Smooth muscle cell (in vitro differentiated cells): ENCODE data around the gene IGFN1. TPM values are rescaled to one million over a fixed set of nuclear protein-coding genes. Genes with fewer than 3 reads are reported as not detected.

ENCODE experiments used
- DNase-seq: peaks from one replicate; lab custom pipeline; 2025; ENCODE audit not compliant: unreplicated experiment; lab: John Stamatoyannopoulos, UW
- H2AFZ ChIP-seq: fragments of 200-600 bp; sonication (generic); 2 replicates; pipeline ENCODE4 v1.6.0; 2016; ENCODE audit warnings: antibody characterized with exemption, low read depth, mild to moderate bottlenecking
- H3F3A ChIP-seq: fragments of 200-600 bp; sonication (generic); 2 replicates; pipeline ENCODE4 v1.6.0; 2017; ENCODE audit warnings: antibody characterized with exemption, low read depth
- H3K27ac ChIP-seq: fragments of 200-600 bp; sonication (generic); 2 replicates; pipeline ENCODE4 v1.5.1; 2016; ENCODE audit warnings: low read depth, mild to moderate bottlenecking
- H3K27me3 ChIP-seq: fragments of 200-600 bp; sonication (generic); 2 replicates; pipeline ENCODE4 v1.6.1; 2016; ENCODE audit warnings: low read depth, mild to moderate bottlenecking
- H3K36me3 ChIP-seq: fragments of 200-600 bp; sonication (generic); 2 replicates; pipeline ENCODE4 v1.5.1; 2016; ENCODE audit warnings: low read depth
- H3K4me1 ChIP-seq: fragments of 200-600 bp; sonication (generic); 2 replicates; pipeline ENCODE4 v1.5.1; 2016; ENCODE audit warnings: low read depth
- H3K4me2 ChIP-seq: fragments of 200-600 bp; sonication (generic); 2 replicates; pipeline ENCODE4 v1.6.0; 2016; ENCODE audit warnings: mild to moderate bottlenecking
- H3K4me3 ChIP-seq: fragments of 200-600 bp; sonication (generic); 2 replicates; pipeline ENCODE4 v1.5.1; 2016; ENCODE audit warnings: mild to moderate bottlenecking
- H3K79me2 ChIP-seq: fragments of 200-600 bp; sonication (generic); 2 replicates; pipeline ENCODE4 v1.6.0; 2016; ENCODE audit warnings: low read depth, mild to moderate bottlenecking
- H3K9ac ChIP-seq: fragments of 200-600 bp; sonication (generic); 2 replicates; pipeline ENCODE4 v1.6.0; 2016; ENCODE audit warnings: low read depth
- H3K9me3 ChIP-seq: fragments of 200-600 bp; sonication (generic); replicated peaks from 2 replicates; pipeline ENCODE4 v1.5.1; 2016; ENCODE audit warnings: low read depth
- H4K20me1 ChIP-seq: fragments of 200-600 bp; sonication (generic); 2 replicates; pipeline ENCODE4 v1.6.0; 2016; ENCODE audit warnings: low read depth
- WGBS: methylation state at CpG from one replicate; pipeline ENCODE4 v1.1.7; 2016; ENCODE audit warnings: low lambda C conversion rate; 5-methylcytosine and 5-hydroxymethylcytosine counted together
- polyA plus RNA-seq: library from polyadenylated mRNA; unstranded; fragments of >200 nt; fragmentation: Nextera tagmentation; extraction: Ambion mirVana; gene quantifications from 2 replicates; pipeline ENCODE4 v1.2.1, GENCODE V29; 2016
- total RNA-seq: library from RNA; depleted of rRNA; stranded (reverse); fragments of >200 nt; gene quantifications from 2 replicates; pipeline ENCODE4 v1.2.3, GENCODE V29; 2014
- TF ChIP-seq, protein P1 (sequence below): fragments of 200-600 bp; sonication (generic); IDR thresholded peaks from 2 replicates; pipeline ENCODE4 v1.5.1; 2017; ENCODE audit warnings: borderline replicate concordance, mild to moderate bottlenecking, antibody characterized with exemption; ENCODE audit not compliant: insufficient read depth, poor library complexity, severe bottlenecking

IGFN1 gene
- total and polyA plus RNA-seq, 2 experiments from 2014 or later, result not detected

DNA sequence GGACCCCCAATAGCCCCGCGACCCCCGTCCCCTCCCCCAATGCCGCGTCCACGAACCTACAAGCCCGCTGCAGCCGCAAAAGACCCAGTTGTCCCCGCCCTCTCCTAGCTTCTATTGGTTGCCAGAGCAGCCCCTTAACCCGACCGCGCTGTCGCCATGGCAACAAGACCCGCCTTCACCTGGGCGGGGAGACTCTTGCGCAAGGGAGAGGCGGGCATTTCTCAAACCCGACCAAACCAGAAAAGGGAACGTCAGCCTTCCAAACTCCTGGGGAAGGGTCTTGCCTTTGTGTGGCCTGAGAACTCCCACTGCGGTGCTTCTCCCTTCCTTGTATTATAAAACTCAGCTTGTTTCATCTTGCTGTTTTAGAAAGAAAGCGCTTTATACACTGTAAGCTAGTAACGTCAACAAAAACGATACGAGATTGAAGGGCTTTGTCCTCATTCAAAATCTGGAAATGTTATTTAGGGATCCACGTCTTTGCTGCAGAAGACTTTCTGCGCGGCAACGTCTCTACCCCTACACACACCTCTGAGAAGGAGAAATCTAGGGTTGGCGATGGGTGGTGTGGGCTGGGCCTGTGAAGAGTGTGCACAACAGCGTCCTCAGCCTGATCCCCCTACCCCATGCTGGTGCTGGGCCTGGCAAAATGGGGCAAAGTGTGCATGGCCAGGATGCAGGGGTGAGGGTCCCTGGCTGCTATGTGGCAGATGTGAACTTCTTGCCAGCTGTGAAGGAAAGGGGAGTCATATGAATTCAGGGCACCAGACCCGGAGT lies 36.0 kb upstream of the IGFN1 start, which contains the start of gene TMEM9:
Gene TMEM9, minus strand, starts transcription at position 86 of the 777 bp plus-strand sequence. CDS start 551 bp downstream, outside the sequence.
- peak within 1 kb of the TSS; percentile 76 for H3K4me3 ChIP-seq
- peaks cover 13% of the 10 kb centered on the region for H4K20me1 ChIP-seq
- no peaks in the 10 kb centered on the region for H3K9me3 ChIP-seq
- peaks cover 20% of the 10 kb centered on the region for H3K36me3 ChIP-seq
- peak within 1 kb of the TSS; percentile 65 for H3K9ac ChIP-seq
- H3K27me3 ChIP-seq, result no peaks in the 10 kb centered on the region
- H2AFZ ChIP-seq, result peak within 1 kb of the TSS; percentile 90
- H3K27ac ChIP-seq, result no peak within 1 kb of the TSS
- TF ChIP-seq, protein P1, sequence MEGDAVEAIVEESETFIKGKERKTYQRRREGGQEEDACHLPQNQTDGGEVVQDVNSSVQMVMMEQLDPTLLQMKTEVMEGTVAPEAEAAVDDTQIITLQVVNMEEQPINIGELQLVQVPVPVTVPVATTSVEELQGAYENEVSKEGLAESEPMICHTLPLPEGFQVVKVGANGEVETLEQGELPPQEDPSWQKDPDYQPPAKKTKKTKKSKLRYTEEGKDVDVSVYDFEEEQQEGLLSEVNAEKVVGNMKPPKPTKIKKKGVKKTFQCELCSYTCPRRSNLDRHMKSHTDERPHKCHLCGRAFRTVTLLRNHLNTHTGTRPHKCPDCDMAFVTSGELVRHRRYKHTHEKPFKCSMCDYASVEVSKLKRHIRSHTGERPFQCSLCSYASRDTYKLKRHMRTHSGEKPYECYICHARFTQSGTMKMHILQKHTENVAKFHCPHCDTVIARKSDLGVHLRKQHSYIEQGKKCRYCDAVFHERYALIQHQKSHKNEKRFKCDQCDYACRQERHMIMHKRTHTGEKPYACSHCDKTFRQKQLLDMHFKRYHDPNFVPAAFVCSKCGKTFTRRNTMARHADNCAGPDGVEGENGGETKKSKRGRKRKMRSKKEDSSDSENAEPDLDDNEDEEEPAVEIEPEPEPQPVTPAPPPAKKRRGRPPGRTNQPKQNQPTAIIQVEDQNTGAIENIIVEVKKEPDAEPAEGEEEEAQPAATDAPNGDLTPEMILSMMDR, result no peak
- H3F3A ChIP-seq, result no peaks in the 10 kb centered on the region
- peak within 1 kb of the TSS; percentile 86 for H3K4me2 ChIP-seq
- 19% methylated on average over 31 of the region's 31 CpGs for WGBS
- H3K4me1 ChIP-seq, result peaks cover 13% of the 10 kb centered on the region
- peaks cover 23% of the 10 kb centered on the region for H3K79me2 ChIP-seq
- peak; percentile 84 for DNase-seq

DNA sequence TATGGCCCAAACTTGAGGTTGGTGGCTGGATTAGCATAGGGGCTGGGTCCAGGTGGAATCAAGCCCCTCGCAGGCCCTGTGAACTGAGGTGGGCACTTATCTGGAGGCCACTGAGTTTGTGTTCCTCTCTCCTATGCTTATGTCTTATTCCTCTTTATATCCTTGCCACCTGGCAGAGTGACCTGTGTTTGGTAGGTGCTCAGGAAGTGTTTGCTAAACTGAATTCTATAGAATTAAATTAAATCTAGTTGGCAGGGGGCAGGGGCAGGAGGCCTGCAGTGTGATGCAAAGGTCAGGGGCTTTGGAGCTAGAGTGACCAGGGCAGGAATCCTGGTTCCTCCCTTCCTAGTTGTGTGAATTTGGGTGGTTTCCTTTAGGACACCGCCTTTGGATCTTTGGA lies 35.3 kb upstream of the IGFN1 start:
- Histone ChIP-seq H3K4me2 (no peak overlapping the region), H4K20me1 (peaks cover 7% of the 10 kb centered on the region), H3K36me3 (peaks cover 13% of the 10 kb centered on the region), H3K9ac (no peak overlapping the region), H3K9me3 (no peaks in the 10 kb centered on the region), H3K27me3 (no peaks in the 10 kb centered on the region), H2AFZ (no peak overlapping the region), H3K4me3 (no peak overlapping the region), H3K27ac (no peak overlapping the region), H3F3A (no peaks in the 10 kb centered on the region), H3K79me2 (peaks cover 23% of the 10 kb centered on the region), H3K4me1 (peaks cover 13% of the 10 kb centered on the region)
- TF ChIP-seq, protein P1, result no peak
- DNase-seq, result no peak
- WGBS, result 93% methylated on average over 2 of the region's 2 CpGs

DNA sequence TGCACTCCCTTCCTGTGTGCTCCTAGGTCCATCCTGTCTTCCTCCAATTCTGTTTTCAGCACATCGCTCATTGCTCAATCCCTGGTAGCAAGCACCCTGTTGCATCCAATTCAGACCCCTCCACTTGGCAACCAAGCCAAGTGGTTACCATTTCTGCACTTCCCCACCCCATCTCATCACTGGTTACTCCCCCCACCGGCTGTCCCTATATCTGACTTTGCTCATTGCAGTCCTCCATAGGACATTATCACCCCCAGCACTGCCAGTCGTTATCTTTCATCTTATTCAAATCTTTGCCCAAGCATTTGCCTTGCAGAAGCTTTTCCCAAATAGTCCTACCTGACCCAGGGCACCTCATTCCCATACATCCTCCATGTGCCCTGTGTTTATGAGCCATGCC lies 34.3 kb upstream of the IGFN1 start:
- Histone ChIP-seq H3K9ac (no peak overlapping the region), H3F3A (no peaks in the 10 kb centered on the region), H3K27ac (no peak overlapping the region), H4K20me1 (no peaks in the 10 kb centered on the region), H3K79me2 (peaks cover 22% of the 10 kb centered on the region), H3K9me3 (no peaks in the 10 kb centered on the region), H2AFZ (no peak overlapping the region), H3K36me3 (peaks cover 5% of the 10 kb centered on the region), H3K4me2 (no peak overlapping the region), H3K4me1 (peaks cover 13% of the 10 kb centered on the region), H3K27me3 (no peaks in the 10 kb centered on the region), H3K4me3 (no peak overlapping the region)
- 86% methylated on average over 3 of the region's 3 CpGs for WGBS
- TF ChIP-seq, protein P1, result no peak
- DNase-seq, result no peak

DNA sequence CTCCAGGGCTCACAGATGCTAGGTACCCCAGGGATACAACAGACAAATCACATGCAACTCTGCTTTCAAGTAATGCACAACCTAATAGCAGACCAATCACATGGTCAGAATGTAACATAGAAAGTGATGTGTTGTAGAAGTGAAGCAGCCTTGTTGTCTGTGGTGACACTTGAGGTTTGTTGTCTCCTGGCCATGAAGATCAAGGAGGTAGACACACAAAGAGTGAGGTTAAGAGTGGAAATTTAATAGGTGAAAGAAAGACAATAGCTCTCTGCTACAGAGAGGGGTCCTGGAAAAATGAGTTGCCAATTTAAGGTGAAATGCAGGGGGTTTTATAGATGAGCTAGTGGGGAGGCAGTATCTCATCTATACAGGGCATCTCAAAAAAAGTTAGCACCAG lies 33.8 kb upstream of the IGFN1 start:
- Histone ChIP-seq H3K4me2 (no peak overlapping the region), H3F3A (no peaks in the 10 kb centered on the region), H3K79me2 (peaks cover 19% of the 10 kb centered on the region), H3K4me1 (peaks cover 13% of the 10 kb centered on the region), H2AFZ (no peak overlapping the region), H3K27me3 (no peaks in the 10 kb centered on the region), H4K20me1 (no peaks in the 10 kb centered on the region), H3K9me3 (no peaks in the 10 kb centered on the region), H3K27ac (no peak overlapping the region), H3K9ac (no peak overlapping the region), H3K4me3 (no peak overlapping the region), H3K36me3 (peaks cover under 1% of the 10 kb centered on the region)
- no peak for DNase-seq
- TF ChIP-seq, protein P1, result no peak
